GM12801 (cell line): ENCODE results near the gene RRP15.

ENCODE experiments used
- TF ChIP-seq, protein P1 (sequence below): IDR thresholded peaks from one replicate; pipeline ENCODE4 v1.5.1; 2011; ENCODE audit warnings: control low read depth; ENCODE audit not compliant: insufficient read length; ENCODE audit errors: extremely low read depth

The RRP15 gene

DNA sequence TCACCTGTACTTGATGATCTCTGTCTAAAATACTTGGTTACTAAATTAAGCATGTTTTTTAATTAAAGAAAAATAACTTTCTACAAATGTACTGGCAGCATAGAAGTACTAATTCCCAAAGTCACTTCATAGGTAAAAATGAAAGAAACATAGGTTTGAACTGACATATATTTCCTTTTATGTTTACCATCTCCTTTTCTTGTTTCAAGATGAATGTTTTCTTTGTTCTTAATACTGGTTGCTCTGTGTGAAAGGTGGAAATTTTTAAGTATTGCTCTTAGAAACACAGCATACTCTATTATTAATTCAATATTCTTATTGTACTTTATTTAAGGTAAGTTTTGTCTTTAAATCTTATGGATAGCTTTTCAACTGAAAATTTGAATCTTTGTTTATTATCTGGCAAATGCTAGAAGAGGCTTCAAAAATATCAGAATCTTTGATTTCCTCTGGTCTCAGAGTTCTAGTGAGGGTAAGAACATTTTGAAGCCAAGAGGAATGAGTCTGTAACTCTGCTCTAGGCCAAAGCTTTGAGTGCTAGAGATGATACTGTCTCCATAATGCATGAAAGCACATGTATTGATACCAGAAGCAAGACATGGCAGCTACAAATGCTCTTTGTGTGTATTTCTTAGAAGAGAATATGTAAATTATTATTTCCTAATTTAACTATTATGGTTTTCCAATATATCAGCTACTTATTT is 18.2 kb downstream of the RRP15 start:
- TF ChIP-seq, protein P1, sequence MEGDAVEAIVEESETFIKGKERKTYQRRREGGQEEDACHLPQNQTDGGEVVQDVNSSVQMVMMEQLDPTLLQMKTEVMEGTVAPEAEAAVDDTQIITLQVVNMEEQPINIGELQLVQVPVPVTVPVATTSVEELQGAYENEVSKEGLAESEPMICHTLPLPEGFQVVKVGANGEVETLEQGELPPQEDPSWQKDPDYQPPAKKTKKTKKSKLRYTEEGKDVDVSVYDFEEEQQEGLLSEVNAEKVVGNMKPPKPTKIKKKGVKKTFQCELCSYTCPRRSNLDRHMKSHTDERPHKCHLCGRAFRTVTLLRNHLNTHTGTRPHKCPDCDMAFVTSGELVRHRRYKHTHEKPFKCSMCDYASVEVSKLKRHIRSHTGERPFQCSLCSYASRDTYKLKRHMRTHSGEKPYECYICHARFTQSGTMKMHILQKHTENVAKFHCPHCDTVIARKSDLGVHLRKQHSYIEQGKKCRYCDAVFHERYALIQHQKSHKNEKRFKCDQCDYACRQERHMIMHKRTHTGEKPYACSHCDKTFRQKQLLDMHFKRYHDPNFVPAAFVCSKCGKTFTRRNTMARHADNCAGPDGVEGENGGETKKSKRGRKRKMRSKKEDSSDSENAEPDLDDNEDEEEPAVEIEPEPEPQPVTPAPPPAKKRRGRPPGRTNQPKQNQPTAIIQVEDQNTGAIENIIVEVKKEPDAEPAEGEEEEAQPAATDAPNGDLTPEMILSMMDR = no peak

DNA sequence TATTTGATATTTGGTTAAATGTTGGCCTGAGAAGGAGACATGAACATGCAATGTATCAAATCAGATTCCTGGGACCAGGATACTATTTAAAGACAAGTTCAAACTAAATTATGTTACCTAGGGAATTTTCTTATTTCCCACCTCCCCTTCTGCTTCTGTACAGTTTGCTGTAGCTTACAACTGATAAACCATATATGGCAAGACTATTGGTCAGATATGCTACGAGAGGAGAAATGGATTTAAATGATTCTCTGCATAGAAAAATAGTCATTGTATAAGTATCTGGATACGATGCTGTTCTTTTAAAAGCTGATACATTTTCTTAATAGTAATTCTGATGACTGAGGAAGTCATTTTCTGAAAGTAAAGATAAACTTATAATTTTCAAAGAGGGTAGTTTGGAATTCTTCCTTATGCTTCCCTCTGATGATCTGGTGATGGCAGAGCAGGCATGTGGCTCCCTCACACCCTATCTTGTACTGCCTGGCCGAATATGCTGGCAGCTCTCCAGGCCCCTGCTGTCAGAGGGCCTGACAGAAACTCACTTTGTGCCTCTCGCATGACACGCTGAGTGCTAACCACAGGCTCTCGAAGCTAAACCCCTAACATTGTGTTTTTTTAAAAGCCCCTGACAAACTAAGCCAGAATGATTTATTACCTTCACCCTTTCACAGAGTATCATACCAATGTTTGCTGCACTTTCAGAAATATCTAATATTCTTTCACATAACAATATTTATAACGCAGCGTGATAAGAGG is 19.4 kb downstream of the RRP15 start:
- TF ChIP-seq, protein P1 = no peak

DNA sequence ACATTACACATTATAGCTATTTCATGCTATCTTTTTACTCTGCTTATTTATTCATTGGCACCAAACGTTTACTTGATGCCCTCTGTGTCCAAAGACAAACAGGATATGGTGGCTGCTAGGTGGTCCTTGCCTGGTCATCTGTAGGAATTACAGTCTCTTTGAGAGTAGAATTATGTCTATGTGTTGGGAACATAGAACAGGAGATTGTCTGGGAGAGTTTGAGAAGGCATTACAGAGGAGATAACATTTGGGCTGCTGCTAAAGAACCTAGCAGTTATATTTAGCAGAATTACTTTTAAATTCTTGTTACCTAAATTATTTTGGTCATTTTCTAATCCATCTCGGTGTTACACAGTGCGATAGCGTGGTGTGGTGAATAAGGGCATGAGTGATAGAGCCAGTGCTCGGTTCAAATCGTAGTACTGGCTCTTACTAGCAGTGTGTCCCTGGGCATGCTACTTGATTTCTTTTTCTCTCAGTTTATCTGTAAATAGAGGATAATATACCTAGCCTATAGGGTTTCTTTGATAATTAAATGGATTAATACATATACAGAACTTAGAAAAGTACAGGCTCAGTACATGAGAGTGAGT is 20.5 kb downstream of the RRP15 start:
- TF ChIP-seq, protein P1 = no peak

DNA sequence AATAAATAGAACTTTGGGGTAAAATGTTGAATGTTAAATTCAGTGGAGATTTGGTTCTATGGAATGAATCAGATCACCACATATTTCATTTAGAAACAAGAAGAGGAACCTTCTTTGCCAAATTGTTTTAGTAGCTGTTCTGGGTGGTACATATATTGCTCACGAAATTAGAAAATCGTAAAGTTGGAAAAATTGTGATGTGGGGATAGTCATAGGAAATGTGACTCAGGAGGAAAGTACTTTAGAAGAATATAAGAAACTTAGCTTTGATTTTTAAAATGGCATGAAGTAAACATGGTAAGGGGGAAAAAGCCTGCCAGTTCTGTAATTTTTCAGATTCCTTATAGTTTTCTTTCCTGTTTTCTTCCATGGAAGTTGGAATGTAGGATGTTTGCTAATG is 27.4 kb downstream of the RRP15 start:
- TF ChIP-seq, protein P1 = no peak

DNA sequence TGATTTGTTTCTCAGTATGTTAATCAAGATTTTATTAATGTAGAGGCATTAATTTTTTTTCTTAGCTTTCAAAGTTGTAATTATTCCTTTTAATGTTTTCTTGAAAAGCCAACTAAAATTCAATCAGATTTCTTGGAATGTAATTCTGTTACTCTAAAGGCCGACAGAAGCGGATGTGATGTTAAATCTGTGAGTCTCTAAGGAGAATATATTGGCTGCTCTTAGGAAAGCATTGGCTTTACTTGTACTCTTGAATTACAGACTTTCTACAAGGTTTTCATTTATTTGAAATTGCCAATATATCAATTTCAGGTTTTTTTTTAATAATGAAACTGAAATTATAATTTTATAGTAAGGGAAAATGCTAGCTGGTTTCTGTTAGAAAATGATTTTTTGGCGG is 29.2 kb downstream of the RRP15 start:
- TF ChIP-seq, protein P1 = no peak

DNA sequence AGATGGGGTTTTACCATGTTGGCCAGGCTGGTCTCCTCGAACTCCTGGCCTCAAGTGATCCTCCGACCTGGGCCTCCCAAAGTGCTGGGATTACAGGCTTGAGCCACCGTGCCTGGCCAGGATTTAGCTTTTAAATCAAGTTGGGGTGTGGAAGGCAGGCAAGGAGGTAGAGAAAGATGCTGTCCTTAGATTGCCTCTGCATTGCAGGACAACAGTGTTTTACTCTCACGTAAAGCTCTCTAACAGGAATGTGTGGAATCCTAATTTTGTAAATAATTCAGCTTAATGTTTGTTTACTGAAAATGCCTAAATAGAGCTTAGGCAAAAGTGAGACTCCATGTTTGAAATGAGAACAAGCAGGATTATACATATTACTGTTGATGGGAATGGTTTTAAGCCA is 30.5 kb downstream of the RRP15 start:
- TF ChIP-seq, protein P1 = no peak

DNA sequence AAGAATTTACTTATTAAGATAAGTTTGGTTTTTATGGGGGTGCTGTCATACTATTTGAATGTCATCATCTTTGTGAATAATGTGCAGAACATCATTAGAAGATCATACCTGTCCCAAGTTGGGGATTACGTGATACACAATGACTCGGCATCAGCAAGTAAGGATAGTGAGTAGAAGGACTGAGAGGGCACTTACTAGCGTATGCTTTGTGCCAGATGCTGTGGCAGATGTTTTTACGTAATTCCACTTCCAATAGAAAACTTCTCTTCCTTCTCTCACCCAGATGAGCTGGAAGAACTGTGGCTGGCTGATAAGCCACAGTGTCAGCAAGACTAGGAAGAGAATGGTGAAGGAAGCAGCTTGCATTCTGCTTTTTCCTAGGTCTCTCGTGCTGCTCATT is 32.0 kb downstream of the RRP15 start:
- TF ChIP-seq, protein P1 = no peak
